ENCODE data around the gene NR1I3.
"Not testable (repeated sequence)": the region's sequence is repeated elsewhere in the genome, so short reads cannot be mapped to it uniquely, and the experiment has no call there.

NR1I3 gene

GRCh38 chr1:161250829-161251228 is 12.8 kb upstream of the NR1I3 start:
- DNase-seq (ENCODE audit: low spot score) = no peak

GRCh38 chr1:161250100-161250499 is 12.1 kb upstream of the NR1I3 start:
- not testable (repeated sequence) for DNase-seq (ENCODE audit: low spot score)

GRCh38 chr1:161244888-161245287 is 6.9 kb upstream of the NR1I3 start:
- no peak for DNase-seq (ENCODE audit: low spot score)

GRCh38 chr1:161242313-161242712 is 4.3 kb upstream of the NR1I3 start:
- DNase-seq (ENCODE audit: low spot score) = no peak

GRCh38 chr1:161241682-161242081 is 3.7 kb upstream of the NR1I3 start:
- DNase-seq (ENCODE audit: low spot score) = no peak

GRCh38 chr1:161235957-161236775 is 1.8 kb downstream of the NR1I3 start:
- DNase-seq (ENCODE audit: low spot score) = no peak

- no peak for DNase-seq (ENCODE audit: low spot score)
Observed at GRCh38 chr1:161233102-161233501, 4.9 kb downstream of the NR1I3 start.

- DNase-seq (ENCODE audit: low spot score) = no peak
Observed at GRCh38 chr1:161230762-161231161, 7.2 kb downstream of the NR1I3 start.

- no peak for DNase-seq (ENCODE audit: low spot score)
Observed at GRCh38 chr1:161229896-161230295, 8.1 kb downstream of the NR1I3 start.

GRCh38 chr1:161228032-161228431 is 10.0 kb downstream of the NR1I3 start:
- no peak for DNase-seq (ENCODE audit: low spot score)

- DNase-seq (ENCODE audit: low spot score) = peak; percentile 49
Observed at GRCh38 chr1:161227196-161227871, 10.7 kb downstream of the NR1I3 start.

GRCh38 chr1:161226759-161227158 is 11.2 kb downstream of the NR1I3 start:
- DNase-seq (ENCODE audit: low spot score) = no peak

- no peak for DNase-seq (ENCODE audit: low spot score)
Observed at GRCh38 chr1:161226320-161226711, 11.7 kb downstream of the NR1I3 start.

GRCh38 chr1:161225534-161226319 is 12.3 kb downstream of the NR1I3 start, which contains the start of gene TOMM40L:
Gene TOMM40L, plus strand, starts transcription at chr1:161226060. Its CDS starts 430 bp downstream, at chr1:161226490.
- peak; percentile 73 for DNase-seq (ENCODE audit: low spot score)

- DNase-seq (ENCODE audit: low spot score) = no peak
Observed at GRCh38 chr1:161225178-161225533, 12.8 kb downstream of the NR1I3 start.

- DNase-seq (ENCODE audit: low spot score) = not testable (repeated sequence)
Observed at GRCh38 chr1:161224695-161225087, 13.3 kb downstream of the NR1I3 start.

- peak; percentile 58 for DNase-seq (ENCODE audit: low spot score)
Observed at GRCh38 chr1:161223805-161224694, 14.0 kb downstream of the NR1I3 start.

- DNase-seq (ENCODE audit: low spot score) = no peak
Observed at GRCh38 chr1:161222175-161223019, 15.6 kb downstream of the NR1I3 start.

- no peak for DNase-seq (ENCODE audit: low spot score)
Observed at GRCh38 chr1:161220002-161220401, 18.0 kb downstream of the NR1I3 start.

- DNase-seq (ENCODE audit: low spot score) = no peak
Observed at GRCh38 chr1:161219078-161219892, 18.7 kb downstream of the NR1I3 start.

Data from HuH-7.5 (cell line).